B cell (primary cell): ENCODE data around the gene LAMA1. TPM values are rescaled to one million over a fixed set of nuclear protein-coding genes. Genes with fewer than 3 reads are reported as not detected.

ENCODE experiments used
- ATAC-seq: fragments of 200-7000 bp; cut with Tn5 transposase; one replicate; pipeline ENCODE4 v1.10.0; 2021; ENCODE audit warnings: low read depth, mild to moderate bottlenecking, moderate number of reproducible peaks, moderate library complexity
- CTCF ChIA-PET: fragments of 350-600 bp; sonication (Branson Sonifier 250); formaldehyde crosslinking; loops from one replicate; lab custom pipeline; 2021; ENCODE audit warnings: antibody characterized with exemption, inconsistent platforms; lab: Charles Lee
- POLR2A ChIA-PET: fragments of 350-600 bp; sonication (Branson Sonifier 250); formaldehyde crosslinking; loops from one replicate; lab custom pipeline; 2021; ENCODE audit warnings: antibody characterized with exemption; lab: Charles Lee
- DNase-seq: peaks from one replicate; pipeline ENCODE4 v3.0.0; 2013
- H2AFZ ChIP-seq: 2 replicates; pipeline ENCODE4 v1.6.1; 2012; ENCODE audit warnings: mild to moderate bottlenecking, low read depth, low read length; ENCODE audit not compliant: insufficient read depth, poor library complexity, severe bottlenecking
- H3K27ac ChIP-seq, 2 donors: 1 replicate in 1 of 2; 2 replicates in 1 of 2; pipeline ENCODE4 v1.5.1; 2012 to 2013; ENCODE audit warnings: low read length in 2 of 2, mild to moderate bottlenecking in 2 of 2, moderate library complexity in 1 of 2
- H3K27me3 ChIP-seq, 4 experiments: fragments of 200-600 bp in 1 of 4; sonication (generic) in 1 of 4; replicated peaks in 1 of 4; 1 replicate in 2 of 4; 2 replicates in 2 of 4; pipeline versions ENCODE4 v1.6.1 to v1.7.0; 2013 to 2016; ENCODE audit warnings: low read length in 3 of 4, mild to moderate bottlenecking in 2 of 4, mixed read lengths in 1 of 4, moderate library complexity in 1 of 4; ENCODE audit not compliant: insufficient read depth in 4 of 4, control insufficient read depth in 3 of 4; ENCODE audit errors: control extremely low read depth in 1 of 4
- H3K36me3 ChIP-seq, 2 experiments: replicated peaks in 1 of 2; 1 replicate in 1 of 2; 2 replicates in 1 of 2; pipeline versions ENCODE4 v1.6.1 to v1.7.1; 2013; ENCODE audit warnings: low read length in 1 of 2; ENCODE audit not compliant: insufficient read depth in 2 of 2, control insufficient read depth in 1 of 2; ENCODE audit errors: control extremely low read depth in 1 of 2, extremely low read depth in 1 of 2
- H3K4me1 ChIP-seq, 2 donors: fragments of 200-600 bp in 1 of 2; sonication (generic) in 1 of 2; 1 replicate in 1 of 2; 2 replicates in 1 of 2; pipeline versions ENCODE4 v1.5.1 to v1.6.1; 2013 to 2017; ENCODE audit warnings: low read length in 2 of 2; ENCODE audit not compliant: control insufficient read depth in 2 of 2, insufficient read depth in 2 of 2
- H3K4me2 ChIP-seq: replicated peaks from 2 replicates; pipeline ENCODE3; 2012; ENCODE audit warnings: mild to moderate bottlenecking, low read depth, low read length; ENCODE audit not compliant: poor library complexity, severe bottlenecking
- H3K4me3 ChIP-seq, 5 experiments: fragments of 200-600 bp in 1 of 5; sonication (generic) in 1 of 5; 1 replicate in 3 of 5; 2 replicates in 2 of 5; pipeline versions ENCODE4 v1.5.1 to v1.7.0; 2011 to 2016; ENCODE audit warnings: low read length in 4 of 5, mild to moderate bottlenecking in 4 of 5, low read depth in 2 of 5, control low read depth in 1 of 5, moderate library complexity in 1 of 5; ENCODE audit not compliant: insufficient read depth in 1 of 5; ENCODE audit errors: control extremely low read depth in 1 of 5, extremely low read depth in 1 of 5
- H3K79me2 ChIP-seq: fragments of 200-600 bp; sonication (generic); one replicate; pipeline ENCODE4 v1.6.0; 2016; ENCODE audit warnings: low read length; ENCODE audit not compliant: control insufficient read depth, insufficient read depth
- H3K9ac ChIP-seq: fragments of 200-600 bp; sonication (generic); 2 replicates; pipeline ENCODE4 v1.6.1; 2017; ENCODE audit warnings: mild to moderate bottlenecking, low read length, moderate library complexity
- H3K9me3 ChIP-seq, 3 donors: one replicate each; pipeline versions ENCODE4 v1.6.1 to v1.7.1; 2013; ENCODE audit warnings: low read length in 2 of 3; ENCODE audit not compliant: control insufficient read depth in 2 of 3, insufficient read depth in 1 of 3; ENCODE audit errors: control extremely low read depth in 1 of 3
- H4K20me1 ChIP-seq: 2 replicates; pipeline ENCODE4 v1.6.0; 2012; ENCODE audit warnings: mild to moderate bottlenecking, low read length; ENCODE audit not compliant: insufficient read depth, control insufficient read depth, poor library complexity, severe bottlenecking
- H3K27ac Mint-ChIP-seq: one replicate; pipeline ENCODE4 v1.8.0; 2021; ENCODE audit warnings: mixed read lengths
- H3K27me3 Mint-ChIP-seq: one replicate; pipeline ENCODE4 v1.8.0; 2021; ENCODE audit warnings: mixed read lengths
- H3K4me1 Mint-ChIP-seq: one replicate; pipeline ENCODE4 v1.8.0; 2021; ENCODE audit warnings: mixed read lengths
- H3K4me3 Mint-ChIP-seq: one replicate; pipeline ENCODE4 v1.8.0; 2021; ENCODE audit warnings: mixed read lengths
- H3K9me3 Mint-ChIP-seq: one replicate; pipeline ENCODE4 v1.8.0; 2022; ENCODE audit warnings: mixed read lengths; ENCODE audit not compliant: insufficient read depth
- EZH2 ChIP-seq: IDR thresholded peaks from 2 replicates; pipeline ENCODE4 v1.6.1; 2012; ENCODE audit warnings: borderline replicate concordance, low read depth, mild to moderate bottlenecking, moderate library complexity, low read length; ENCODE audit not compliant: insufficient read depth, poor library complexity, severe bottlenecking
- WGBS: methylation state at CpG from one replicate; pipeline ENCODE4 v1.1.5; 2013; ENCODE audit warnings: missing lambda C conversion rate; ENCODE audit not compliant: insufficient coverage; 5-methylcytosine and 5-hydroxymethylcytosine counted together
- intact Hi-C: fragments of 100-400 bp; cut with micrococcal nuclease; formaldehyde crosslinking; loops from one replicate; pipeline ENCODE4 v1.10.0; 2022
- polyA plus RNA-seq: library from polyadenylated mRNA; depleted of rRNA; stranded (reverse); fragments of >200 nt; gene quantifications from 2 replicates; pipeline ENCODE4 v1.2.3, GENCODE V29; 2012
- total RNA-seq, 2 donors: library from RNA; stranded (reverse); fragments of 120-200 nt in 1 of 2; gene quantifications; 1 replicate in 1 of 2; 2 replicates in 1 of 2; pipeline versions ENCODE4 v1.2.3 to v1.2.4, GENCODE V29; 2013 to 2022
- TF ChIP-seq, protein P1 (sequence below): fragments of 200-600 bp; IDR thresholded peaks from one replicate; pipeline ENCODE4 v1.8.0; 2022; ENCODE audit warnings: antibody characterized with exemption, mild to moderate bottlenecking

LAMA1 gene
- total and polyA plus RNA-seq, 2 donors (not counting 1 experiment from before 2014, with no cell fraction given): not detected

DNA sequence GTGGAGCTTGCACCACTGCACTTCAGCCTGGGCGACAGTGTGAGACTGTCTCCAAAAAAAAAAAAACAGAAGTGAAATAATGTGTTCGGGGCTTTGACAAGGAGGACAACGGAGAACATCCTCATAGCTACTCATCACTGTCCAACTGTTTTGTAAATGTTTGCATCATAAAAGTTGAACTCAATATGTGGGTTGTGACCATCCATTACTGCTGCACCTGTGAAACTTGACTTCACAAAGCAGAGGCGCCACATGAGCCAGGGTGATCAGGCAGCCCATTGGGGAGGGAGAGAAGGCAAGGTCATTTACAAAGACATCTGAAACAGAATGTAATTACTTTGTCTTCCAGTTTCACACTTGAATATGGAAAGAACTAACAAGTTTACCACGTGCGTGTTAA lies 61.6 kb downstream of the LAMA1 start:
- Histone ChIP-seq H4K20me1 (no peaks in the 10 kb centered on the region), H2AFZ (no peak overlapping the region), H3K27me3 (no peaks in the 10 kb centered on the region), H3K9ac (no peak overlapping the region), H3K4me2 (no peak overlapping the region), H3K4me1 (no peaks in the 10 kb centered on the region), H3K36me3 (no peaks in the 10 kb centered on the region), H3K4me3 (no peak overlapping the region), H3K27ac (no peak overlapping the region), H3K9me3 (no peaks in the 10 kb centered on the region), H3K79me2 (no peaks in the 10 kb centered on the region)
- H3K27ac Mint-ChIP-seq: no peak overlapping the region
- no peaks in the 10 kb centered on the region for H3K4me1 Mint-ChIP-seq
- ChIA-PET CTCF (no interaction called here), POLR2A (no interaction called here)
- no peak overlapping the region for H3K4me3 Mint-ChIP-seq
- H3K27me3 Mint-ChIP-seq: no peaks in the 10 kb centered on the region
- no CpG with 5 or more reads among the region's 6 CpGs for WGBS
- intact Hi-C loops: no loop called here
- H3K9me3 Mint-ChIP-seq: peaks cover 8% of the 10 kb centered on the region
- TF ChIP-seq EZH2: no peak
- TF ChIP-seq, protein P1, sequence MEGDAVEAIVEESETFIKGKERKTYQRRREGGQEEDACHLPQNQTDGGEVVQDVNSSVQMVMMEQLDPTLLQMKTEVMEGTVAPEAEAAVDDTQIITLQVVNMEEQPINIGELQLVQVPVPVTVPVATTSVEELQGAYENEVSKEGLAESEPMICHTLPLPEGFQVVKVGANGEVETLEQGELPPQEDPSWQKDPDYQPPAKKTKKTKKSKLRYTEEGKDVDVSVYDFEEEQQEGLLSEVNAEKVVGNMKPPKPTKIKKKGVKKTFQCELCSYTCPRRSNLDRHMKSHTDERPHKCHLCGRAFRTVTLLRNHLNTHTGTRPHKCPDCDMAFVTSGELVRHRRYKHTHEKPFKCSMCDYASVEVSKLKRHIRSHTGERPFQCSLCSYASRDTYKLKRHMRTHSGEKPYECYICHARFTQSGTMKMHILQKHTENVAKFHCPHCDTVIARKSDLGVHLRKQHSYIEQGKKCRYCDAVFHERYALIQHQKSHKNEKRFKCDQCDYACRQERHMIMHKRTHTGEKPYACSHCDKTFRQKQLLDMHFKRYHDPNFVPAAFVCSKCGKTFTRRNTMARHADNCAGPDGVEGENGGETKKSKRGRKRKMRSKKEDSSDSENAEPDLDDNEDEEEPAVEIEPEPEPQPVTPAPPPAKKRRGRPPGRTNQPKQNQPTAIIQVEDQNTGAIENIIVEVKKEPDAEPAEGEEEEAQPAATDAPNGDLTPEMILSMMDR: no peak
- DNase-seq: no peak
- ATAC-seq: no peak

GRCh38 chr18:7049951-7050350 lies 67.6 kb downstream of the LAMA1 start:
- 100% methylated on average over 1 of the region's 5 CpGs for WGBS
- Histone ChIP-seq H3K79me2 (no peaks in the 10 kb centered on the region), H3K27me3 (no peaks in the 10 kb centered on the region), H3K9me3 (no peaks in the 10 kb centered on the region), H3K4me2 (no peak overlapping the region), H3K4me3 (no peak overlapping the region), H3K27ac (no peak overlapping the region), H3K9ac (no peak overlapping the region), H4K20me1 (no peaks in the 10 kb centered on the region), H2AFZ (no peak overlapping the region), H3K36me3 (no peaks in the 10 kb centered on the region), H3K4me1 (no peaks in the 10 kb centered on the region)
- intact Hi-C loops: no loop called here
- ATAC-seq (no peak), DNase-seq (no peak)
- no peak for TF ChIP-seq EZH2
- Mint-ChIP-seq H3K27ac (no peak overlapping the region), H3K9me3 (peaks cover 3% of the 10 kb centered on the region), H3K4me1 (no peaks in the 10 kb centered on the region), H3K27me3 (no peaks in the 10 kb centered on the region), H3K4me3 (no peak overlapping the region)
- CTCF ChIA-PET: no interaction called here
- POLR2A ChIA-PET: no interaction called here
